ENCODE results near the gene CLDN9. TPM values are rescaled to one million over a fixed set of nuclear protein-coding genes. Genes with fewer than 3 reads are reported as not detected.

CLDN9 gene
- total and polyA plus RNA-seq, 9 of the 15 experiments (the other 6 are each of a cell fraction or from before 2014, with no cell fraction given): 0.12 to 0.44 (median 0.22) TPM; not detected in 4

- no peak for TF ChIP-seq NCOA2 (IDR thresholded peaks at IDR 0.05; ENCODE audit: partially characterized antibody in 2 of 2)
- no peak for TF ChIP-seq DEAF1 (CRISPR knock-in tag; IDR thresholded peaks at IDR 0.05)
- TF ChIP-seq KAT2B (IDR thresholded peaks at IDR 0.05; ENCODE audit: low read depth, low read length): no peak
- peak; percentile 42; the same call in 1 of the 2 replicates for TF ChIP-seq KAT7 (CRISPR knock-in tag; IDR thresholded peaks at IDR 0.05; ENCODE audit: borderline replicate concordance)
- no peak for TF ChIP-seq ZNF444 (CRISPR knock-in tag; IDR thresholded peaks at IDR 0.05)
- no peak for TF ChIP-seq PTBP1 (IDR thresholded peaks at IDR 0.05; ENCODE audit: low read depth, low read length)
- no peak for TF ChIP-seq HDAC8 (tag; IDR thresholded peaks at IDR 0.05)
- no peak for TF ChIP-seq SMARCA5 (IDR thresholded peaks at IDR 0.05)
- TF ChIP-seq BMI1 (IDR thresholded peaks at IDR 0.05; ENCODE audit: low read length): no peak
- no peak for TF ChIP-seq BCLAF1 (IDR thresholded peaks at IDR 0.05; ENCODE audit: borderline replicate concordance in 1 of 2, control insufficient read depth in 1 of 2, low read depth in 2 of 2, low read length in 1 of 2)
- no peak for TF ChIP-seq HBP1 (CRISPR knock-in tag; IDR thresholded peaks at IDR 0.05)
- no peak for TF ChIP-seq ZNF165 (CRISPR knock-in tag; IDR thresholded peaks at IDR 0.05; ENCODE audit: borderline replicate concordance)
- TF ChIP-seq RNF219 (CRISPR knock-in tag; IDR thresholded peaks at IDR 0.05): no peak
- TF ChIP-seq ZNF124 (CRISPR knock-in tag; IDR thresholded peaks at IDR 0.05): no peak
- TF ChIP-seq GTF2A2 (tag; IDR thresholded peaks at IDR 0.05): no peak; the same call in 1 of the 2 replicates
- peak; percentile 49; the same call in 1 of the 2 replicates for TF ChIP-seq ZNF589 (CRISPR knock-in tag; IDR thresholded peaks at IDR 0.05; ENCODE audit: low read depth)
- TF ChIP-seq PYGO2 (tag; IDR thresholded peaks at IDR 0.05): no peak
- no peak for TF ChIP-seq BCL6 (CRISPR knock-in tag; IDR thresholded peaks at IDR 0.05)
- no peak for TF ChIP-seq ZNF217 (CRISPR knock-in tag; IDR thresholded peaks at IDR 0.05)
- no peak for TF ChIP-seq ZNF253 (CRISPR knock-in tag; conservative IDR thresholded peaks at IDR 0.05)
Measured at GRCh38 chr16:3007059-3007956, 5.4 kb upstream of the CLDN9 start (continued).
